ENCODE results near the gene PFAS. TPM values are rescaled to one million over a fixed set of nuclear protein-coding genes. Genes with fewer than 3 reads are reported as not detected.

Gene PFAS
- total and polyA plus RNA-seq, 10 of the 15 experiments (the other 5 are each of a cell fraction or from before 2014, with no cell fraction given): 13.9 to 122 (median 47.2) TPM

DNA sequence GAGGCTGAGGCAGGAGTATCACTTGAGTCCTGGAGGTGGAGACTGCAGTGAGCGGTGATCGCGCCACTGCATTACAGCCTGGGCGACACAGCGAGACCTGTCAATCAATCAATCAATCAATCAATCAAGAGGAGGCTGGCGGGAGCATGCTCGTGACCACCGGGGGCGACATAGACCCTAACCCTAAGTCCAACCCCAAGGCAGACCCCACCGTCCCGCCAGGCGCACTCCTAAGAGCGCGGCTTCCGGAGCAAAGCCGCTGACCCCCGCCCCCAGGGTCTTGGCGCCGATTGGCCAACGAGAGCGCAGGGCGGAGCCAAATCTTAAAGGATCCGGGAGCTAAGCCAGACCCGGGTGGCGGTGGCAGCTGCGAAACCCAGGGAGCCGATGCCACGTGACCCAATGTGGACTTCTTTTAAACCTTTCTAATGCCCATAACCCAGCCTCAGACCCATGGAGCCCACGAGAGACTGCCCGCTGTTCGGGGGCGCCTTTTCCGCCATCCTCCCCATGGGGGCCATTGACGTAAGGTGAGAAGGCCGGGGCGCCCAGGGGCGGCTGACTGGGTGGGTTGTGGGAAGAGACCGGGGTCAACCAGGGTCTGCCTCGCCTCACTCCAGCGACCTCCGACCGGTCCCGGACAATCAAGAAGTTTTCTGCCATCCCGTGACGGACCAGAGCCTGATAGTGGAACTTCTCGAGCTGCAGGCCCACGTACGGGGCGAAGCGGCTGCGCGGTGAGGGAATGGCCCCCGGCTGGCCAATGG lies 39.4 kb downstream of the PFAS start, which contains the start of gene RANGRF (continued):
- TF ChIP-seq MAX (IDR thresholded peaks at IDR 0.05; ENCODE audit: low read depth, low read length) (peak; percentile 34; the same call in 1 of the 2 replicates), PKNOX1 (IDR thresholded peaks at IDR 0.05) (peak; percentile 97), DPF2 (IDR thresholded peaks at IDR 0.05) (peak; percentile 90), RAD51 (IDR thresholded peaks at IDR 0.05) (peak; percentile 90), EGR1 (IDR thresholded peaks at IDR 0.05; ENCODE audit: borderline replicate concordance in 1 of 2, low read depth in 2 of 2, low read length in 2 of 2) (0 out of 3 replicates have a peak, but pooled peaks of 1 of the 2 experiments have one; percentile 3), CREB1 (IDR thresholded peaks at IDR 0.05; ENCODE audit: low read depth) (peak; percentile 34), NFYA (IDR thresholded peaks at IDR 0.05; ENCODE audit: borderline replicate concordance, low read depth, low read length) (no peak), MTA3 (IDR thresholded peaks at IDR 0.05; ENCODE audit: borderline replicate concordance, low read length) (no peak), MEF2B (IDR thresholded peaks at IDR 0.05; ENCODE audit: partially characterized antibody, poor library complexity, severe bottlenecking) (peak; percentile 45), NRF1 (conservative IDR thresholded peaks at IDR 0.05; ENCODE audit: low read depth, low read length) (0 out of 2 replicates have a peak, but pooled peaks have one; percentile 13), NR2C1 (IDR thresholded peaks at IDR 0.05) (peak; percentile 76), POLR2A (IDR thresholded peaks at IDR 0.05; ENCODE audit: low read depth, low read length) (peak; percentile 70), MLLT1 (IDR thresholded peaks at IDR 0.05) (0 out of 2 replicates have a peak, but pooled peaks have one; percentile 69), ESRRA (IDR thresholded peaks at IDR 0.05; ENCODE audit: low read length) (0 out of 2 replicates have a peak, but pooled peaks have one; percentile 20), KLF5 (IDR thresholded peaks at IDR 0.05; ENCODE audit: partially characterized antibody) (peak; percentile 18), E2F8 (IDR thresholded peaks at IDR 0.05; ENCODE audit: low read depth, partially characterized antibody) (no peak), GATAD2B (conservative IDR thresholded peaks at IDR 0.05; ENCODE audit: low read depth) (peak; percentile 81; the same call in 1 of the 2 replicates)
- TF ChIP-seq, protein P1, sequence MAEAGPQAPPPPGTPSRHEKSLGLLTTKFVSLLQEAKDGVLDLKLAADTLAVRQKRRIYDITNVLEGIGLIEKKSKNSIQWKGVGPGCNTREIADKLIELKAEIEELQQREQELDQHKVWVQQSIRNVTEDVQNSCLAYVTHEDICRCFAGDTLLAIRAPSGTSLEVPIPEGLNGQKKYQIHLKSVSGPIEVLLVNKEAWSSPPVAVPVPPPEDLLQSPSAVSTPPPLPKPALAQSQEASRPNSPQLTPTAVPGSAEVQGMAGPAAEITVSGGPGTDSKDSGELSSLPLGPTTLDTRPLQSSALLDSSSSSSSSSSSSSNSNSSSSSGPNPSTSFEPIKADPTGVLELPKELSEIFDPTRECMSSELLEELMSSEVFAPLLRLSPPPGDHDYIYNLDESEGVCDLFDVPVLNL (IDR thresholded peaks at IDR 0.05; ENCODE audit: low read depth, low read length): peak; percentile 46; the same call in 1 of the 2 replicates
- TF ChIP-seq, protein P2, sequence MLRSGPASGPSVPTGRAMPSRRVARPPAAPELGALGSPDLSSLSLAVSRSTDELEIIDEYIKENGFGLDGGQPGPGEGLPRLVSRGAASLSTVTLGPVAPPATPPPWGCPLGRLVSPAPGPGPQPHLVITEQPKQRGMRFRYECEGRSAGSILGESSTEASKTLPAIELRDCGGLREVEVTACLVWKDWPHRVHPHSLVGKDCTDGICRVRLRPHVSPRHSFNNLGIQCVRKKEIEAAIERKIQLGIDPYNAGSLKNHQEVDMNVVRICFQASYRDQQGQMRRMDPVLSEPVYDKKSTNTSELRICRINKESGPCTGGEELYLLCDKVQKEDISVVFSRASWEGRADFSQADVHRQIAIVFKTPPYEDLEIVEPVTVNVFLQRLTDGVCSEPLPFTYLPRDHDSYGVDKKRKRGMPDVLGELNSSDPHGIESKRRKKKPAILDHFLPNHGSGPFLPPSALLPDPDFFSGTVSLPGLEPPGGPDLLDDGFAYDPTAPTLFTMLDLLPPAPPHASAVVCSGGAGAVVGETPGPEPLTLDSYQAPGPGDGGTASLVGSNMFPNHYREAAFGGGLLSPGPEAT (IDR thresholded peaks at IDR 0.05; ENCODE audit: low read depth): peak; percentile 77

All from GM12878 (cell line).